GM12874 (cell line): Measurements from ENCODE around the gene ACTN2.

Experiments
- CTCF ChIP-seq: IDR thresholded peaks from 2 replicates; pipeline ENCODE4 v1.5.1; 2011; ENCODE audit warnings: low read depth, mild to moderate bottlenecking, control low read depth, low read length, moderate library complexity; ENCODE audit not compliant: insufficient read depth

ACTN2 gene

GRCh38 chr1:236657398-236657797 is 28.9 kb upstream of the ACTN2 start:
- no peak for TF ChIP-seq CTCF

- no peak for TF ChIP-seq CTCF
Measured at GRCh38 chr1:236659792-236660587, 26.3 kb upstream of the ACTN2 start.

DNA sequence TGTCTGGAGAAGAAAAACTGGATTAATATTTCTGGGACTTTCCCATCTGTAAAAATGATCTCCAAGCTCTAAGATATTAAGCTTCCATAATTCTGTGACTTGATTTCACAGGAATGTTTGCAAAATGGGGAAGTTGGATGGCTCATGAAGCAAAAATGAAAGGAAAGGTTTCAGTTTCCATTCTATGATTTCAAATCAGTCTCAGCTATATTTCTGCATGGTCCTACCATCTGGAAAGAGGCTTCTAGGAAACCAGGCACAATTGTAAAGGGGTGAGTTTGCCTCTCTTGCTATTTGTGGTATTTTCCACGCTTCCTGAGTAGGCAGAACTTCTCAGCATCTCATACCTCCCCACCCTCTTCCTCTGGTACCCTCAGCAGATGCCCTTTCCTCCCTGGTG is 22.4 kb upstream of the ACTN2 start:
- no peak for TF ChIP-seq CTCF

DNA sequence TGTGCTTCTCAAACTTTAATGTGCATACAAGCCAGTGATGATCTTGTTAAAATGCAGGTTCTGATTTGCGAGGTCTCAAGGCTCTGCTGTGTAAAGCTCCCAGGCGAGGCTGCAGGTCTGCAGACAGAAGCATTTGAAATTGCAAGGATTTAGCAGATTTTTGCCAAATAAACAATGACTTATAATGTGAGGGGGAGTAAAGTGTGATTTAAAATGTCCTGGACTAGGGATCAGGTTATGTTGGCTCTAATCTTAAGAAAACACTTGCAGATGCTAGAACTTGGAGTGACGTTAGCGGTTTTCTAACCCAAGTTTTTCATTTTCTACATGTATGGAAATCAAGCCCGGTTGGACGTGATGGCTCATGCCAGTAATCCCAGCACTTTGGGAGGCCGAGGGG is 16.2 kb upstream of the ACTN2 start:
- TF ChIP-seq CTCF, result no peak

GRCh38 chr1:236673289-236673919 is 12.9 kb upstream of the ACTN2 start:
- TF ChIP-seq CTCF, result no peak

GRCh38 chr1:236677641-236678235 is 8.6 kb upstream of the ACTN2 start:
- TF ChIP-seq CTCF, result no peak

- no peak for TF ChIP-seq CTCF
Measured at GRCh38 chr1:236681219-236681618, 5.1 kb upstream of the ACTN2 start.
